ENCODE results near the gene PLA2G6. TPM values are rescaled to one million over a fixed set of nuclear protein-coding genes. Genes with fewer than 3 reads are reported as not detected.

The PLA2G6 gene
- total and polyA plus RNA-seq, 9 of the 15 experiments (the other 6 are each of a cell fraction or from before 2014, with no cell fraction given), result 0.11 to 12.2 (median 9.7) TPM

DNA sequence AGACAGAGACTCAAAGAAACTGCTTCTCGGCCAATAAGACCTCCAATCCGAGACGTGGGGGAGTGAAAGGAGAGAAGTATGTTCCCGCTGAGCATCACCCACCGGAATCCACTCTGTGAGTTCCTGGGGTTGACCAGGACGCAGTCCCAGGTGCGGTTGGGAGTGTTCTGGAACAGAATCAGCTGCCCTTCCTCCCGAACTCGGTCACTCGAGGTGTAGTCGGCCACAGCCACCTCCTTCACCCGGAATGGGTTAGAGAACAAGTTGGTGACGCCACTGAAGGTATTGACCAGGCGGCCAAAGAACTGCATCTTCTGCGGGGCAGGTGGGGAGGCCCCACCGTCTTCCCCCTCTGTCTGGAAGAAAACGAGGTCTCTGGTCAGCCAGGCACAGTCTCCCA, 12.5 kb downstream of the PLA2G6 start:
- DNase-seq (ENCODE audit: extremely low read depth in 1 of 4, low spot score in 3 of 4) (no peak), FAIRE-seq (no peak), ATAC-seq (no peak)
- Histone ChIP-seq H3K27me3 (ENCODE audit: control insufficient read depth in 2 of 2, insufficient read depth in 2 of 2, low read length in 2 of 2) (no peaks in the 10 kb centered on the region), H3K4me1 (replicated peaks in 1 of 2; ENCODE audit: control insufficient read depth in 2 of 2, insufficient read depth in 2 of 2, low read length in 2 of 2) (peaks cover 10 to 50% of the 10 kb centered on the region in 2 experiments; a peak in 4 of 5 replicates), H3K27ac (ENCODE audit: extremely low read depth, low read depth, low read length) (no peak overlapping the region), H3K79me2 (ENCODE audit: control insufficient read depth, insufficient read depth, low read length) (no peaks in the 10 kb centered on the region), H3K9ac (ENCODE audit: insufficient read depth in 1 of 2, low read depth in 2 of 2, low read length in 2 of 2) (no peak overlapping the region; a peak in 1 of 4 replicates), H3K4me3 (no peak overlapping the region), H3K9me3 (replicated peaks; ENCODE audit: control insufficient read depth, insufficient read depth, low read depth, low read length) (no peaks in the 10 kb centered on the region), H3K4me2 (ENCODE audit: insufficient read depth, low read length) (no peak overlapping the region), H3K36me3 (ENCODE audit: control insufficient read depth, insufficient read depth, low read length) (no peaks in the 10 kb centered on the region; the same call in 2 of the 3 replicates), H4K20me1 (replicated peaks; ENCODE audit: control insufficient read depth, insufficient read depth, low read length) (no peaks in the 10 kb centered on the region), H3K9me1 (ENCODE audit: control insufficient read depth, insufficient read depth, low read length) (peaks cover 2% of the 10 kb centered on the region), H2AFZ (ENCODE audit: low read depth, low read length) (no peak overlapping the region)
- intact Hi-C loops (cut with micrococcal nuclease) (no loop called here), in situ Hi-C loops (cut with MboI) (no loop called here)
- POLR2A ChIA-PET, result no interaction called here
- CTCF ChIA-PET (ENCODE audit: low intra/inter-chr PET ratio), result no interaction called here
- WGBS (ENCODE audit: insufficient coverage, low coverage, missing lambda C conversion rate), result 68% methylated on average over 14 of the region's 17 CpGs
- BruUV-seq (replicated peaks), result no TSS peak
- TF ChIP-seq IFI16 (CRISPR knock-in tag; IDR thresholded peaks at IDR 0.05), result no peak
- no peak for TF ChIP-seq GTF2A2 (tag; IDR thresholded peaks at IDR 0.05)
- no peak for TF ChIP-seq HIVEP1 (CRISPR knock-in tag; IDR thresholded peaks at IDR 0.05)
- TF ChIP-seq, protein P1, sequence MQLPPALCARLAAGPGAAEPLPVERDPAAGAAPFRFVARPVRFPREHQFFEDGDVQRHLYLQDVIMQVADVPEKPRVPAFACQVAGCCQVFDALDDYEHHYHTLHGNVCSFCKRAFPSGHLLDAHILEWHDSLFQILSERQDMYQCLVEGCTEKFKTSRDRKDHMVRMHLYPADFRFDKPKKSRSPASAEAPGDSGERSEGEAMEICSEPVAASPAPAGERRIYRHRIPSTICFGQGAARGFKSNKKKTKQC (CRISPR knock-in tag; IDR thresholded peaks at IDR 0.05), result no peak
- no peak for TF ChIP-seq ZNF217 (CRISPR knock-in tag; IDR thresholded peaks at IDR 0.05)
- TF ChIP-seq, protein P2, sequence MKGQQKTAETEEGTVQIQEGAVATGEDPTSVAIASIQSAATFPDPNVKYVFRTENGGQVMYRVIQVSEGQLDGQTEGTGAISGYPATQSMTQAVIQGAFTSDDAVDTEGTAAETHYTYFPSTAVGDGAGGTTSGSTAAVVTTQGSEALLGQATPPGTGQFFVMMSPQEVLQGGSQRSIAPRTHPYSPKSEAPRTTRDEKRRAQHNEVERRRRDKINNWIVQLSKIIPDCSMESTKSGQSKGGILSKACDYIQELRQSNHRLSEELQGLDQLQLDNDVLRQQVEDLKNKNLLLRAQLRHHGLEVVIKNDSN (CRISPR knock-in tag; IDR thresholded peaks at IDR 0.05), result no peak
- TF ChIP-seq, protein P3, sequence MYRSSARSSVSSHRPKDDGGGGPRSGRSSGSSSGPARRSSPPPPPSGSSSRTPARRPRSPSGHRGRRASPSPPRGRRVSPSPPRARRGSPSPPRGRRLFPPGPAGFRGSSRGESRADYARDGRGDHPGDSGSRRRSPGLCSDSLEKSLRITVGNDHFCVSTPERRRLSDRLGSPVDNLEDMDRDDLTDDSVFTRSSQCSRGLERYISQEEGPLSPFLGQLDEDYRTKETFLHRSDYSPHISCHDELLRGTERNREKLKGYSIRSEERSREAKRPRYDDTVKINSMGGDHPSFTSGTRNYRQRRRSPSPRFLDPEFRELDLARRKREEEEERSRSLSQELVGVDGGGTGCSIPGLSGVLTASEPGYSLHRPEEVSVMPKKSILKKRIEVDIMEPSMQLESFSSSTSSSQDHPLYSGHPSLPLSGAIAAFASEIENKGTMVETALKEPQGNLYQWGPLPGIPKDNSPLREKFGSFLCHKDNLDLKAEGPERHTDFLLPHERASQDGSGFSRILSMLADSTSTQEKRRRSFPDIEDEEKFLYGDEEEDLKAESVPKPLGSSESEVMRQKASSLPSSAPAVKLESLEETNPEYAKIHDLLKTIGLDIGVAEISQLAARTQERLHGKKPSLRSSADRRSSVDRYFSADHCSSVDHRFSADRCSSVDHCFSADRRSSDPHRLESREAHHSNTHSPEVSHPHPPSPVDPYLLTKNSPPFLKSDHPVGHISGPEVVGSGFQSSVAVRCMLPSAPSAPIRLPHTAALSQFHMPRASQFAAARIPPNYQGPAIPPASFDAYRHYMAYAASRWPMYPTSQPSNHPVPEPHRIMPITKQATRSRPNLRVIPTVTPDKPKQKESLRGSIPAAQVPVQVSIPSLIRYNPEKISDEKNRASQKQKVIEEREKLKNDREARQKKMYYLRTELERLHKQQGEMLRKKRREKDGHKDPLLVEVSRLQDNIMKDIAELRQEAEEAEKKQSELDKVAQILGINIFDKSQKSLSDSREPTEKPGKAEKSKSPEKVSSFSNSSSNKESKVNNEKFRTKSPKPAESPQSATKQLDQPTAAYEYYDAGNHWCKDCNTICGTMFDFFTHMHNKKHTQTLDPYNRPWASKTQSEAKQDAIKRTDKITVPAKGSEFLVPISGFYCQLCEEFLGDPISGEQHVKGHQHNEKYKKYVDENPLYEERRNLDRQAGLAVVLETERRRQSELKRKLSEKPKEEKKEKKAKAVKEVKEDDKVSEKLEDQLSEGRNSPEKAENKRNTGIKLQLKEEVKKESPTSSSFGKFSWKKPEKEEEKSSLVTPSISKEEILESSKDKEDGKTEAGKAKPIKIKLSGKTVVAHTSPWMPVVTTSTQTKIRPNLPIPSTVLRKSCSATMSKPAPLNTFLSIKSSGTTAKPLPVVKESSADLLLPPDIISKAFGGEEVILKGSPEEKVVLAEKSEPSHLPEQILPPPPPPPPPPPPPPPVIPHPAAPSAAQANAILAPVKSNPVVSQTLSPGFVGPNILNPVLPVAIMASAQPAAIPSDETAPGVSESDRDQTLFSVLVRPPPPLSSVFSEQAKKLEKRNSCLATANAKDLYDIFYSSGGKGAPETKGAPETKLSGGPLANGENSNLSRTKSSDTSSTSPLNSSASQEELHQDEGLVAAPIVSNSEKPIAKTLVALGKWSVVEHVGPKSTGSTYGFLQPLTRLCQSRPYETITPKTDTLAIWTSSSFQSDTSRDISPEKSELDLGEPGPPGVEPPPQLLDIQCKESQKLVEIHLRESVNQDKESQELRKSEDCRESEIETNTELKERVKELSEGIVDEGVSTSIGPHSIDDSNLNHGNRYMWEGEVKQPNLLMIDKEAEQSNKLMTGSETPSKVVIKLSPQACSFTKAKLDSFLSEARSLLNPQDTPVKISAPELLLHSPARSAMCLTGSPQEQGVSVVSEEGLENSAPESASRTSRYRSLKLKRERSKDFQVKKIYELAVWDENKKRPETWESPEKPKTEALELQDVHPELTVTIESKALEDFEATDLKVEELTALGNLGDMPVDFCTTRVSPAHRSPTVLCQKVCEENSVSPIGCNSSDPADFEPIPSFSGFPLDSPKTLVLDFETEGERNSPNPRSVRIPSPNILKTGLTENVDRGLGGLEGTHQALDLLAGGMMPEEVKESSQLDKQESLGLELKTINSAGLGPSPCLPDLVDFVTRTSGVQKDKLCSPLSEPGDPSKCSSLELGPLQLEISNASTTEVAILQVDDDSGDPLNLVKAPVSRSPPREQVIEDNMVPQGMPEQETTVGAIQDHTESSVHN (IDR thresholded peaks at IDR 0.05; ENCODE audit: borderline replicate concordance in 1 of 2, low read depth in 1 of 2), result no peak
- no peak for TF ChIP-seq XRCC3 (IDR thresholded peaks at IDR 0.05)
- TF ChIP-seq RBM15 (IDR thresholded peaks at IDR 0.05; ENCODE audit: insufficient read depth, low read length), result no peak
- TF ChIP-seq TAF7 (tag; IDR thresholded peaks at IDR 0.05), result no peak
- no peak for TF ChIP-seq ZNF699 (CRISPR knock-in tag; IDR thresholded peaks at IDR 0.05; ENCODE audit: insufficient replicate concordance)
- TF ChIP-seq, protein P4, sequence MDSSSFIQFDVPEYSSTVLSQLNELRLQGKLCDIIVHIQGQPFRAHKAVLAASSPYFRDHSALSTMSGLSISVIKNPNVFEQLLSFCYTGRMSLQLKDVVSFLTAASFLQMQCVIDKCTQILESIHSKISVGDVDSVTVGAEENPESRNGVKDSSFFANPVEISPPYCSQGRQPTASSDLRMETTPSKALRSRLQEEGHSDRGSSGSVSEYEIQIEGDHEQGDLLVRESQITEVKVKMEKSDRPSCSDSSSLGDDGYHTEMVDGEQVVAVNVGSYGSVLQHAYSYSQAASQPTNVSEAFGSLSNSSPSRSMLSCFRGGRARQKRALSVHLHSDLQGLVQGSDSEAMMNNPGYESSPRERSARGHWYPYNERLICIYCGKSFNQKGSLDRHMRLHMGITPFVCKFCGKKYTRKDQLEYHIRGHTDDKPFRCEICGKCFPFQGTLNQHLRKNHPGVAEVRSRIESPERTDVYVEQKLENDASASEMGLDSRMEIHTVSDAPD (CRISPR knock-in tag; IDR thresholded peaks at IDR 0.05), result no peak
- TF ChIP-seq CBFB (CRISPR knock-in tag; IDR thresholded peaks at IDR 0.05), result no peak

All from K562 (cell line).